ENCODE data around the gene CORIN.

The CORIN gene

GRCh38 chr4:47863486-47863885 is 25.6 kb upstream of the CORIN start:
- no peak overlapping the region for H3K27ac ChIP-seq

GRCh38 chr4:47862297-47862696 is 24.4 kb upstream of the CORIN start:
- Histone ChIP-seq H3K4me3 (no peak overlapping the region), H3K27ac (no peak overlapping the region)
- no peak for DNase-seq (ENCODE audit: low spot score)
- TF ChIP-seq CTCF (IDR thresholded peaks at IDR 0.05) = no peak

More at GRCh38 chr4:47863486-47863885, 25.6 kb upstream of the CORIN start:
- no peak overlapping the region for H3K4me3 ChIP-seq
- no peak for TF ChIP-seq CTCF (IDR thresholded peaks at IDR 0.05)
- no peak for DNase-seq (ENCODE audit: low spot score)

- no peak for DNase-seq (ENCODE audit: low spot score)
- no peak overlapping the region for H3K4me3 ChIP-seq
- H3K27ac ChIP-seq = no peak overlapping the region
- no peak for TF ChIP-seq CTCF (IDR thresholded peaks at IDR 0.05)
Measured at GRCh38 chr4:47860305-47860704, 22.4 kb upstream of the CORIN start.

GRCh38 chr4:47858006-47858405 is 20.1 kb upstream of the CORIN start:
- H3K27ac ChIP-seq = no peak overlapping the region
- TF ChIP-seq CTCF (IDR thresholded peaks at IDR 0.05) = no peak
- no peak overlapping the region for H3K4me3 ChIP-seq
- no peak for DNase-seq (ENCODE audit: low spot score)

GRCh38 chr4:47856713-47857112 is 18.8 kb upstream of the CORIN start:
- no peak for TF ChIP-seq CTCF (IDR thresholded peaks at IDR 0.05)
- no peak for DNase-seq (ENCODE audit: low spot score)
- H3K27ac ChIP-seq = no peak overlapping the region

GRCh38 chr4:47855350-47855749 is 17.5 kb upstream of the CORIN start:
- TF ChIP-seq CTCF (IDR thresholded peaks at IDR 0.05) = no peak
- no peak for DNase-seq (ENCODE audit: low spot score)
- Histone ChIP-seq H3K4me3 (no peak overlapping the region), H3K27ac (no peak overlapping the region)

More at GRCh38 chr4:47856713-47857112, 18.8 kb upstream of the CORIN start:
- no peak overlapping the region for H3K4me3 ChIP-seq

- TF ChIP-seq CTCF (IDR thresholded peaks at IDR 0.05) = no peak
- Histone ChIP-seq H3K4me3 (no peak overlapping the region), H3K27ac (no peak overlapping the region)
- no peak for DNase-seq (ENCODE audit: low spot score)
Measured at GRCh38 chr4:47852136-47852535, 14.3 kb upstream of the CORIN start.
